ENCODE measurements around the gene NSUN7. TPM values are rescaled to one million over a fixed set of nuclear protein-coding genes. Genes with fewer than 3 reads are reported as not detected.

Gene NSUN7
- total RNA-seq, 1 donor from 2014 or later: 5.0 TPM

GRCh38 chr4:40820101-40820500 lies 70.3 kb downstream of the NSUN7 start:
- Histone ChIP-seq H3K27ac (no peak overlapping the region), H3K36me3 (peaks cover 32 to 77% of the 10 kb centered on the region in 2 donors), H3K4me3 (no peak overlapping the region), H3K27me3 (no peaks in the 10 kb centered on the region), H3K4me1 (no peaks in the 10 kb centered on the region), H3K9me3 (no peaks in the 10 kb centered on the region)
- TF ChIP-seq CTCF (IDR thresholded peaks at IDR 0.05): no peak
- intact Hi-C loops (cut with DNase I): no loop called here
- DNase-seq (ENCODE audit: low spot score in 2 of 2): no peak

- Histone ChIP-seq H3K4me3 (no peak overlapping the region), H3K4me1 (no peaks in the 10 kb centered on the region), H3K27me3 (no peaks in the 10 kb centered on the region), H3K27ac (no peak overlapping the region), H3K36me3 (peaks cover 42 to 80% of the 10 kb centered on the region in 2 donors), H3K9me3 (no peaks in the 10 kb centered on the region)
- no peak for DNase-seq (ENCODE audit: low spot score in 2 of 2)
- intact Hi-C loops (cut with DNase I): no loop called here
- TF ChIP-seq CTCF (IDR thresholded peaks at IDR 0.05): no peak
These were observed 72.8 kb downstream of the NSUN7 start for GRCh38 chr4:40822420-40823166.

GRCh38 chr4:40825014-40825838 lies 75.5 kb downstream of the NSUN7 start:
- Histone ChIP-seq H3K9me3 (no peaks in the 10 kb centered on the region), H3K4me1 (no peaks in the 10 kb centered on the region), H3K27me3 (no peaks in the 10 kb centered on the region), H3K27ac (no peak overlapping the region), H3K4me3 (no peak overlapping the region), H3K36me3 (peaks cover 43 to 91% of the 10 kb centered on the region in 2 donors)
- intact Hi-C loops (cut with DNase I): no loop called here
- no peak for TF ChIP-seq CTCF (IDR thresholded peaks at IDR 0.05)
- no peak for DNase-seq (ENCODE audit: low spot score in 2 of 2)

- intact Hi-C loops (cut with DNase I): no loop called here
- H3K27me3 ChIP-seq: no peaks in the 10 kb centered on the region
- H3K4me3 ChIP-seq: no peak overlapping the region
- no peaks in the 10 kb centered on the region for H3K9me3 ChIP-seq
- no peak overlapping the region for H3K27ac ChIP-seq
- DNase-seq (ENCODE audit: low spot score in 2 of 2): no peak
- no peak for TF ChIP-seq CTCF (IDR thresholded peaks at IDR 0.05)
- H3K4me1 ChIP-seq: no peaks in the 10 kb centered on the region
- peaks cover 33 to 85% of the 10 kb centered on the region in 2 donors for H3K36me3 ChIP-seq
These were observed 77.1 kb downstream of the NSUN7 start for GRCh38 chr4:40826821-40827220.

- no peak overlapping the region for H3K27ac ChIP-seq
- DNase-seq (ENCODE audit: low spot score in 2 of 2): no peak
- H3K27me3 ChIP-seq: no peaks in the 10 kb centered on the region
- no peaks in the 10 kb centered on the region for H3K9me3 ChIP-seq
- peaks cover 29 to 77% of the 10 kb centered on the region in 2 donors for H3K36me3 ChIP-seq
- intact Hi-C loops (cut with DNase I): no loop called here
- H3K4me3 ChIP-seq: no peak overlapping the region
- no peak for TF ChIP-seq CTCF (IDR thresholded peaks at IDR 0.05)
- no peaks in the 10 kb centered on the region for H3K4me1 ChIP-seq
These were observed 78.0 kb downstream of the NSUN7 start for GRCh38 chr4:40827758-40828157.

Measured in ascending aorta (tissue), 2 donors.